OCI-M2 (cell line): ENCODE data around the gene CCDC88C.

Experiments used
- DNase-seq: peaks from one replicate; lab custom pipeline; 2025; ENCODE audit not compliant: unreplicated experiment; lab: John Stamatoyannopoulos, UW

The CCDC88C gene

GRCh38 chr14:91348845-91349465 is 68.7 kb downstream of the CCDC88C start:
- DNase-seq, result no peak

GRCh38 chr14:91346838-91347173 is 70.8 kb downstream of the CCDC88C start:
- DNase-seq, result no peak

- no peak for DNase-seq
Observed at GRCh38 chr14:91344096-91344495, 73.5 kb downstream of the CCDC88C start.

GRCh38 chr14:91343051-91343450 is 74.6 kb downstream of the CCDC88C start:
- no peak for DNase-seq

GRCh38 chr14:91342206-91342760 is 75.3 kb downstream of the CCDC88C start:
- DNase-seq, result no peak

GRCh38 chr14:91341751-91342154 is 75.9 kb downstream of the CCDC88C start:
- no peak for DNase-seq

GRCh38 chr14:91341334-91341733 is 76.3 kb downstream of the CCDC88C start:
- DNase-seq, result no peak

GRCh38 chr14:91339671-91340369 is 77.8 kb downstream of the CCDC88C start:
- DNase-seq, result no peak

GRCh38 chr14:91339076-91339475 is 78.5 kb downstream of the CCDC88C start:
- no peak for DNase-seq

GRCh38 chr14:91338379-91338778 is 79.2 kb downstream of the CCDC88C start:
- no peak for DNase-seq

GRCh38 chr14:91337699-91338335 is 79.8 kb downstream of the CCDC88C start:
- no peak for DNase-seq

GRCh38 chr14:91336093-91336450 is 81.5 kb downstream of the CCDC88C start:
- no peak for DNase-seq

GRCh38 chr14:91335191-91336092 is 82.2 kb downstream of the CCDC88C start:
- no peak for DNase-seq

GRCh38 chr14:91333650-91334039 is 84.0 kb downstream of the CCDC88C start:
- no peak for DNase-seq

- DNase-seq, result no peak
Observed at GRCh38 chr14:91332986-91333649, 84.5 kb downstream of the CCDC88C start.

GRCh38 chr14:91332171-91332985 is 85.2 kb downstream of the CCDC88C start:
- DNase-seq, result no peak

GRCh38 chr14:91331721-91332120 is 85.9 kb downstream of the CCDC88C start:
- DNase-seq, result no peak

GRCh38 chr14:91330856-91331255 is 86.8 kb downstream of the CCDC88C start:
- no peak for DNase-seq

GRCh38 chr14:91330096-91330696 is 87.4 kb downstream of the CCDC88C start:
- no peak for DNase-seq
